Smooth muscle cell (in vitro differentiated cells): ENCODE data around the gene VASP. TPM values are rescaled to one million over a fixed set of nuclear protein-coding genes. Genes with fewer than 3 reads are reported as not detected.

Experiments used
- DNase-seq: peaks from one replicate; lab custom pipeline; 2025; ENCODE audit not compliant: unreplicated experiment; lab: John Stamatoyannopoulos, UW
- H2AFZ ChIP-seq: fragments of 200-600 bp; sonication (generic); 2 replicates; pipeline ENCODE4 v1.6.0; 2016; ENCODE audit warnings: antibody characterized with exemption, low read depth, mild to moderate bottlenecking
- H3F3A ChIP-seq: fragments of 200-600 bp; sonication (generic); 2 replicates; pipeline ENCODE4 v1.6.0; 2017; ENCODE audit warnings: antibody characterized with exemption, low read depth
- H3K27ac ChIP-seq: fragments of 200-600 bp; sonication (generic); 2 replicates; pipeline ENCODE4 v1.5.1; 2016; ENCODE audit warnings: low read depth, mild to moderate bottlenecking
- H3K27me3 ChIP-seq: fragments of 200-600 bp; sonication (generic); 2 replicates; pipeline ENCODE4 v1.6.1; 2016; ENCODE audit warnings: low read depth, mild to moderate bottlenecking
- H3K36me3 ChIP-seq: fragments of 200-600 bp; sonication (generic); 2 replicates; pipeline ENCODE4 v1.5.1; 2016; ENCODE audit warnings: low read depth
- H3K4me1 ChIP-seq: fragments of 200-600 bp; sonication (generic); 2 replicates; pipeline ENCODE4 v1.5.1; 2016; ENCODE audit warnings: low read depth
- H3K4me2 ChIP-seq: fragments of 200-600 bp; sonication (generic); 2 replicates; pipeline ENCODE4 v1.6.0; 2016; ENCODE audit warnings: mild to moderate bottlenecking
- H3K4me3 ChIP-seq: fragments of 200-600 bp; sonication (generic); 2 replicates; pipeline ENCODE4 v1.5.1; 2016; ENCODE audit warnings: mild to moderate bottlenecking
- H3K79me2 ChIP-seq: fragments of 200-600 bp; sonication (generic); 2 replicates; pipeline ENCODE4 v1.6.0; 2016; ENCODE audit warnings: low read depth, mild to moderate bottlenecking
- H3K9ac ChIP-seq: fragments of 200-600 bp; sonication (generic); 2 replicates; pipeline ENCODE4 v1.6.0; 2016; ENCODE audit warnings: low read depth
- H3K9me3 ChIP-seq: fragments of 200-600 bp; sonication (generic); replicated peaks from 2 replicates; pipeline ENCODE4 v1.5.1; 2016; ENCODE audit warnings: low read depth
- H4K20me1 ChIP-seq: fragments of 200-600 bp; sonication (generic); 2 replicates; pipeline ENCODE4 v1.6.0; 2016; ENCODE audit warnings: low read depth
- CTCF ChIP-seq: fragments of 200-600 bp; sonication (generic); IDR thresholded peaks from 2 replicates; pipeline ENCODE4 v1.5.1; 2017; ENCODE audit warnings: borderline replicate concordance, mild to moderate bottlenecking, antibody characterized with exemption; ENCODE audit not compliant: insufficient read depth, poor library complexity, severe bottlenecking
- WGBS: methylation state at CpG from one replicate; pipeline ENCODE4 v1.1.7; 2016; ENCODE audit warnings: low lambda C conversion rate; 5-methylcytosine and 5-hydroxymethylcytosine counted together
- polyA plus RNA-seq: library from polyadenylated mRNA; unstranded; fragments of >200 nt; fragmentation: Nextera tagmentation; extraction: Ambion mirVana; gene quantifications from 2 replicates; pipeline ENCODE4 v1.2.1, GENCODE V29; 2016
- total RNA-seq: library from RNA; depleted of rRNA; stranded (reverse); fragments of >200 nt; gene quantifications from 2 replicates; pipeline ENCODE4 v1.2.3, GENCODE V29; 2014

Gene VASP
- total and polyA plus RNA-seq, 2 experiments from 2014 or later: 73.6 to 75.8 TPM

- no peak for TF ChIP-seq CTCF
- Histone ChIP-seq H3K27ac (no peak overlapping the region), H3K9ac (no peak overlapping the region), H3F3A (peaks cover 13% of the 10 kb centered on the region), H4K20me1 (peaks cover 97% of the 10 kb centered on the region), H3K27me3 (no peaks in the 10 kb centered on the region), H3K4me2 (no peak overlapping the region), H2AFZ (no peak overlapping the region), H3K4me3 (no peak overlapping the region), H3K79me2 (peaks cover 56% of the 10 kb centered on the region), H3K4me1 (no peaks in the 10 kb centered on the region), H3K9me3 (no peaks in the 10 kb centered on the region), H3K36me3 (peaks cover 6% of the 10 kb centered on the region)
- DNase-seq: no peak
- 96% methylated on average over 42 of the region's 50 CpGs for WGBS
These were observed 10.6 kb downstream of the VASP start for GRCh38 chr19:45517641-45518468.

- peaks cover 50% of the 10 kb centered on the region for H3K79me2 ChIP-seq
- no peaks in the 10 kb centered on the region for H3K4me1 ChIP-seq
- H3K27ac ChIP-seq: no peak overlapping the region
- H3F3A ChIP-seq: peaks cover 15% of the 10 kb centered on the region
- no peak overlapping the region for H3K4me2 ChIP-seq
- no peak overlapping the region for H3K4me3 ChIP-seq
- H4K20me1 ChIP-seq: peaks cover 95% of the 10 kb centered on the region
- 96% methylated on average over 7 of the region's 7 CpGs for WGBS
- no peak overlapping the region for H2AFZ ChIP-seq
- no peak for DNase-seq
- peaks cover 6% of the 10 kb centered on the region for H3K36me3 ChIP-seq
- H3K9me3 ChIP-seq: no peaks in the 10 kb centered on the region
- H3K9ac ChIP-seq: no peak overlapping the region
- no peaks in the 10 kb centered on the region for H3K27me3 ChIP-seq
- no peak for TF ChIP-seq CTCF
These were observed 11.2 kb downstream of the VASP start for GRCh38 chr19:45518469-45518826.

- H3K36me3 ChIP-seq: peaks cover 12% of the 10 kb centered on the region
- H3K9me3 ChIP-seq: no peaks in the 10 kb centered on the region
- no peak overlapping the region for H2AFZ ChIP-seq
- peaks cover 17% of the 10 kb centered on the region for H3K79me2 ChIP-seq
- no peaks in the 10 kb centered on the region for H3K27me3 ChIP-seq
- H3K4me2 ChIP-seq: no peak overlapping the region
- H3K4me3 ChIP-seq: no peak overlapping the region
- H3K4me1 ChIP-seq: no peaks in the 10 kb centered on the region
- TF ChIP-seq CTCF: no peak
- peaks cover 31% of the 10 kb centered on the region for H3F3A ChIP-seq
- 96% methylated on average over 24 of the region's 24 CpGs for WGBS
- no peak for DNase-seq
- no peak overlapping the region for H3K27ac ChIP-seq
- H4K20me1 ChIP-seq: peaks cover 94% of the 10 kb centered on the region
- no peak overlapping the region for H3K9ac ChIP-seq
These were observed 15.0 kb downstream of the VASP start for GRCh38 chr19:45522010-45522941.
